Adrenal gland (tissue), 5 donors: ENCODE results near the gene RASSF8.
A peak's percentile ranks its signal among the peaks of the same experiment; 100 is the strongest.

Experiments used
- CTCF ChIP-seq, 6 experiments: fragments of 450-650 bp in 4 of 6; fragments of 200-600 bp in 2 of 6; sonication (generic) in 1 of 6; IDR thresholded peaks; 1 replicate in 5 of 6; 2 replicates in 1 of 6; pipeline versions ENCODE4 v1.5.1 to v1.8.0; 2016 to 2021; ENCODE audit warnings: antibody characterized with exemption in 6 of 6, mild to moderate bottlenecking in 2 of 6, moderate library complexity in 1 of 6
- POLR2A ChIP-seq, 2 donors: fragments of 450-650 bp; IDR thresholded peaks; one replicate each; pipeline ENCODE4 v1.6.1; 2017; ENCODE audit warnings: antibody characterized with exemption in 2 of 2, mild to moderate bottlenecking in 2 of 2, moderate library complexity in 1 of 2
- donor health status: DM: no; HTN: no; CAD: no.

- TF ChIP-seq CTCF (IDR thresholded peaks at IDR 0.05): no peak
- peak in 1 of 2 donors; percentile 22 for TF ChIP-seq POLR2A (IDR thresholded peaks at IDR 0.05)
Measured at GRCh38 chr12:26120561-26121274, 162.2 kb downstream of the RASSF8 start.
